Iris pigment epithelial cell (primary cell): ENCODE data around the gene PFDN2.
"Not testable (repeated sequence)": the region's sequence is repeated elsewhere in the genome, so short reads cannot be mapped to it uniquely, and the experiment has no call there.

ENCODE experiments used
- DNase-seq: peaks from one replicate; pipeline ENCODE4 v3.0.0-alpha.2; 2011; ENCODE audit warnings: low read depth

Gene PFDN2

DNA sequence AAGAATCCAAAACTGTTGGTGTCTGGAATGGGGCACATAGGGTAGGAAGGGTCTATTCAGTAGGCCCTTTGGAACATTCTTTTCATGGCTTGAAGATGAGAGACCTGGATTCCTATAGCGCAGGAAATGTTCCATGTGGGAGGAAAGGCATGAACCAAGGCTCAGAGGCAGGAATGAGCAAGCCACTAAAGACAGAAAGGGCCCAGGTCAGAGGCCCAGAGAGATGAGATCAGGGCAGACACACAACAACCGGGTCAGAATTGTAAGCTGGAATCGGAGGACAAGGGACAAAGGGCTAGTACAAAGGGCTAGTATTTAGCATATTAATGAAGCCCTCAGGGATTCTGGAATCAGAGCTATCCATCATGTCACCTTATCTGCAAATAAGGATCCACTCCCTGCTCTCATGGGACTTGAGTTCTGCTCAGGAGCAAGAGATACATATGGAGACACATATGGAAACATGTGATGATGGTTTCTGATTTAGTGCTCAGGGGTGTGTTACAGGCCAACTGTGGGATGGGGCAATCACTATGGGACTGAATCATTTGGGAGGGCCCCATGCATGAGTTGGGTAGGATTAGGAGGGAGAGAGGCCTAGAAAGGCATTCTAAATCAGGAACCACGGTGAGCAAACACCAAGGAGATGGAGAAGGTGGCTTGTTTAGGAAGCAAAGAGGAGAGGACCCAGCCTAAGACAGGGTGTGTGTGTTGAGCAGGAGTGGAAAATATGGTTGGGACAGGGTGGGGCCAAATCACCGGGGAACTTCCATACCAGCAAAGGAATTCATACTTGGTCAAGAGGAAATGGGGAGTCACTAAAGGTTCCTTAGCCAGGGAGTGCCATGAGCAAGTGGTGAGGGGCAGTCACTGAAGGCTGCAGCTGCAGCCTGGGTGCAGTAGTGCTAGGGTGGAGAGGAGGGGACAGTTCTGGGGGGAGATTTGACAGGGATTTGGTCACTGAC, 37.1 kb downstream of the PFDN2 start:
- no peak for DNase-seq

DNA sequence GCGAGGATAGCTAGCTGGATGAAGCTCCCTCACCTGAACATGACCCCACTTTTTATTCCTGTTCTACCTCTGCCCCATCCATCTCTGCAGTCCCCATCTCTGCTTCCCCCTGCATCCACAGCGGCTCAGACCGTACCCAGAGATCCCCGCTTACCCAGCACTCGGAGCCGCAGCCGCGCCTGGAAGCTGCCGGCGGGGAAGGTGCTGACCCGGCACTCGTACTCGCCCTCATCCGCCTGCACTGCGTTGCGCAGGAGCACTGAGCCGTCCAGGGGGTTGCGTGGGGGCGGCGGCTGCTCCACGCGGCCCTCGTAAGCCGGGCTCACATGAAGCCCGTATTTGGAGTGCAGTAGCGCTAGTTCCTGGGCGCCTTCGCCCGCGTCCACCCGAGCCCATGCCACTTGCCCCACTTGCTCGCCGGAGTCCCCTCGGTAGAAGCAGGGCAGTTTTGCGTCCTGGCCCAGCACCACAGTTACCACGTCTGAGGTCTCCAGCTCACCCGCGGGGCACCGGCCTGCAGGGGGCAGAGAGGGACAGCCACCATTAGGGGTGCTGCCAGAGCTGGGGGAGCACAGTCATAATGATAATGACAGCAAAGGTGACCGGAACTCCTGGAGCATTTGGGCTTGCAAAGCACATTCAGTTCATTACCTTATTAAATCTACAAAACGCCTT, 38.3 kb downstream of the PFDN2 start:
- no peak for DNase-seq

DNA sequence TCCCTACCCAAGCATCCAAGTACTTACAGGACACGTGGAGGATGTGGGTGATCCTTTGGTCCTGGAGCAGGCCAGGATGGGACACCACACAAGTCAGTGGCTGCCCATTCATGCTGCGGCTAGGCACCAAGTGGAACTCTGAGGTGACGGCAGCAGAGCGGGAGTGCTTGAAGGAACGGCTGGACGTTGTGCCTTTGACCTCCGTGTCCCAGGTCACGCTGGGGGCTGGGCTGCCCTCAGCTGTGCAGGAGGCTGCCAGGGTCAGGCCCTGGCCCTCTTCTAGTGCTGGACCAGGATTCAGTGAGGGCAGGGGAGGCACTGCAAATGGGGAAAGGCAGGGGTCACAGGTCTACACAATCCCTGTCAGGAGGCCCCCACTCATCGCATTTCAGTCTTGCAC, 40.4 kb downstream of the PFDN2 start:
- DNase-seq, result no peak

DNA sequence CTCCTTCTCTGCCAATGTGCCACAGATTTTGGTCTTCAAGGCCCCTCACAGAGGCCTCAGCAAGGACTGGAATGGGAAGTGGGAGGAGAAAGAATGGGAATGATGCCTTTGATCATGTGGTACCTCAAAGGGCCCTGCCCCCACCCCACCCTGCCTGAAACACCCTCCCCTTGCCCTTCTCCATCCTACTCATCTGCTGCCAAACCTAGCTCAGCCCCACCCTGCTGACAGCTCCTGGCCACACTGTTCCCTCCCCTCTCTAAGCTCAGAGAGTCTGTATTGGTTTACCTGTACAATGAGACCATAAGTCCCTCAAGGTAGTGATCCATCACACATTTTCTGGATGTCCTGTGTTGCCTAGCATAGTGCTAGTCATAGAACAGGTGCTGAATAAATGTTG, 41.4 kb downstream of the PFDN2 start:
- DNase-seq, result no peak

DNA sequence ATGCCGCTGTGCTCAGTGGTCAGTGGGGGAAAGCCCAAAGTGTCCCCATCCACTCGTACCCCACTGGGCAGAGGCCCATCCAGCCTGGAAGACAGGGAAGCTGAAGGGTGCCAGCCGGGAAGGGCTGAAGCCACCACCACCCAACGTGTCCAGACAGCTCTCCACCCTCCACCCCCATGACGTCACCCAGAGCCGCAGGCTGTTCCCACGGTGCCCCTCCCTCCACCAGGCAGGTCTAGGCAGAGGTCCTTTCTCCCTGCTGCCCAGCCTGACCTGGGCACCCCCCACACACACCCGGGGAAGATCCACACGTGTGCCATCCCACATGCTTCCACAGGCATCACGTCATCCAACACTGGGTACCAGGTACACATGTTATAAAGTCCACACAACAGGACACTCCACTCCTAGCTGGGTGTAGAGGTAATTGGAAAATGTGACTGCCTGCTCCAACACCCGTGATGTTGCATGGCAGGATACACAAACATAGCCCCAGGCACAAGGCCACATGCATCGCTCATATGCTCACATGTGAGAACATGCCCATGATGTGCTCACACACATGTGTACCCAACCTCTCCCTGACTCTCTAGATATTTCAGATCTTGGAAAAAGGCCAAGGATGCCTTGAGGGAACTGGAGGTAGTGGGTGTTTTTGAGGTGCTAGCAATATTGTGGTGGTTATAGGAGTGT, 43.0 kb downstream of the PFDN2 start:
- DNase-seq, result no peak

DNA sequence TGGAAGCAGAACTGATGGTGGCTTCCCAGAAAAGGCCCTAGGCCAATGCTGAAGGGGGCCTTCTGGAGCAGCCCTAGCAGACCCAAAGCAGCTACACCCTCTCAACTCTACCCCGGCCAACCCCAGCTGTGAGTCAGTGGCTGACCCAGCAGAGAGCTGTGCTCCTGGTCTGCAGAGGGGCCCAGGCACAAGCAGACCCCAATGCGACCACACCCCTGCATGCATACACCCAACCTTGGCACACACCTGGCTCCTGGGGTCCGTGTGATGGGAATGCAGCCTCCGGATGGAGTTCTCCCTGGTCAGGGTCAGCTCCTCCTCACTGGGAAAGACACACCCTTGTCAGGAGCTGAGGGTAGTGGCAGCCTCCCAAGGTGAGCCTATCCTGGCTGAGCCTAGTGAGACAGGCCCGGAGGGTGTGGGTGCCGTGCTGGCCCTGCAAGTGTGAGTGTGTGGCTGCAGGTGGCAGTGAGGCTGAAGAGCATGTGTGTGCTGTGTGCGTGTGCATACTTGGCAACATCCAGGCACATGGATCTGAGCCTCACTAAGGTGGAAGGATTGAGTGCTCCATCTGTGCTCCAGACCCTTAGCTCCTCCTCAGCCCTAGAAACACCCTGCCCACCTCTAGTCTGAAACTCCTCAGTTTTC, 44.2 kb downstream of the PFDN2 start:
- DNase-seq, result no peak

DNA sequence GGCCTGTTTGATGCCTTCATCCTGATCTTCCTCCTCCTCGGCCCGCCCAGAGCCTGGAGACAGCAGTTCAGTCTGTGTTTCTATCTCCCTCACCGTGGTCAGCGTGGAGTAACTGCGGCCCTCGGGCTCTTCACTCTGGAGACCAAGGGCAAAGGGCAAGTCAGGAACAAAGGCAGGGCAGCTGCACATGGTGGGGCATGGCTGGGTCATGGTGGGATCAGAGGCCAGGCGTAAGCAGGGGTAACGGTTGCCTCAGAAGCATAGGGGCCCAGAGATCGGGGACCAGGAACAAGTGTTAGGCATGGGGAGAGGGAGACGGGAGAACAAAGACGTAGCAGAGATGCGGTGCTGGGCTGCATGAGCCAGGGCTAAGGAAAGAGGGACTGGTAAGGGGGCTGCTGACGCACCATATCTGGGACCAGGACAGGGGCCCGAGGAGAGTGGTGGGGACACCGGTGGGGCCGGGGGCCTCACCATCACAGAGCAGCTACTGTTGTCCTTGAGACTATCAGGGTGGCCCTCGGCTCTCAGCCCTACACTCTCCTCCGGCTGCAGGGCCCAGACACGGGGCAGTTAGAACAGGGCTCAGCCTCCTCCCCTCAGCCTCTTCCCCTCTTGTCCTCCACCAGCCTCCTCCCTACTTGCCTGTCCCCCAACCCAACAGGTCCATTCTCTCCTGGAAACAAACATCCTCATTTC, 44.9 kb downstream of the PFDN2 start:
- DNase-seq, result no peak

DNA sequence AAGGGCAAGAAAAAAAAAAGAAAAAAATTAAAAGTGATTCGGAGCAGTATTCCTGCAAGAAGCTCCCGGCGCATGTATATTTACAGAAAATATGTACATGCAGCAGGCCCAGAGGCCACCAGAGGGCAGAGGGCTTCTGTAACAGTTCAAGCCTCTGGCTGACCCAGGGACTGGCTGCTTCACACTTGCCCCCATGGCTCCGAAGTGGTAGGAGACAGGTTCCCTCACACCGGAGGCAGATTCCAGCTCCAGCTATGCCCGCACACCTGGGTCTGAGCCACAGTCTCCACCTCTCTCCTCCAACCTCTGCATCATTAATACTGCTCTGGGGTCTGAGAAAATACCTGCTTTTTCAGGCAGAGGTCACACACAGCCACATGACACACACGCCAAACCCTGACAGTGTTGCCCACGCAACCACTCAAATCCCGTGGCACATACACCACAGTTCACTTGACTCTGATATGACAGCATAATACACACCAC, 45.9 kb downstream of the PFDN2 start:
- peak; percentile 39 for DNase-seq

DNA sequence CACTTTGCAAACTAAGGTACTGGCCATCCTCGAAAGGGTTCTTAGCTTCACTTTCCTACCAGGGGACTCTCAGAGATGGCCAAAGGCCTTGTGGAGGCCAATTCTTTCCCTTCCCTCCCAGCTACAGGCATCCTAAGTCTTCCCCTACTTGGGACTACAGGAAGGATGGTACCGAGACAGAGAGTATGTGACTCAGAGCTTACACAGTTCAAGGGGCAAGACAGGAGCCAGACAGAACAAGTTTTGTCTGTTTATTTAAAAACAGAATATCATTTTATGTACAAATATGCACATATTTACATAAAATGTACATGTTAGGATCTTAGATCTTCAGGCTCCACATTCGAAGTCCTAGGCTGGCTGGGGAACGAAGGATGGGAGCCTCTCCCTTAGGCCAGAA, 47.1 kb downstream of the PFDN2 start:
- no peak for DNase-seq

DNA sequence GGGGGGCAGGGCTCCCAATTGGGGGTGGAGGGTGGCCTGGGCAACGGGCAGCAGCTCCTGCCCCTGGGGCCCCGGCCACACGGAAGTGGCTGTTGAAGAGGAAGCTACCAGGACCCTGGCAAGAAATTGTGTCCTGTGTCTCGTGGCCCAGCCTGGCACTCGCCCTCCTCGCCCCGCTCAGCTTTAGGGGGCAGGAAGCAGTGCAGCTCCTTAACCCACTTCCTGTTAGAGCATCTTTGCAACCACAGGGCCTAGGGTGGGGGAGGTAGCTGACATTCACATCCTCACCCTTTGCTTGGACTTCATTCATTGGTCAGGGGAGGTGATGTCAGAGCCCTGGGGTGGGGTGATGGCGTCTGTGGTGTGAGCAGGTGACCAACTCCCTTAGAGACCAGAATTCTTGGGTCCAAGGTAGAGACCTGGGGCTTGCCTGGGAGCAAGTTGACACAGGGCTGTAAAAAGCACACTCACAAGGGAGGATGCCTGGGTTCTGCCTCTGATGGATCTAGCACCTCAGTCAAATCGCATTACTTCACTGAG, 48.0 kb downstream of the PFDN2 start, which contains the start of gene ARHGAP30:
ARHGAP30 (minus strand) TSS at position 161 of the 540 bp plus-strand sequence. CDS start 267 bp downstream, outside the sequence.
- no peak for DNase-seq

DNA sequence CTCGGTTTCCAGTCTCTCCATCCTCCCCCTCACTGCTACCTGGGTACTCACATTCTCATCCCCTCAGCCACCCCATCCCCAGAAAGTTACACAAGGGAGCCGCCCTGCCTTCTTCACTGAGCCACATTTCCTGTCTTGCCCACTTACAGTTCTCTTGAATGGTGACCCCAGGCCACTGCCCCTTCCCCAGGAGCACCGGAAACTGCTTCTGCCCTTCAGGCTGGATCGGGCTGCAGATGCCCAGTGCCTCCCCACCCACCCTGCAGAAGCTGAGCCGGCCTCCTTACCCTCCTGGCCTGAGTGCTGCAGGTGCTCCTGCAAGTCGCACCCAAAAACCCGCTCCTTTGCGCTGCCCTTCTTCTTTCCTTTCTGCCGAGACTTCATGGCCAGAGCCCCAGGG, 48.6 kb downstream of the PFDN2 start:
- no peak for DNase-seq

DNA sequence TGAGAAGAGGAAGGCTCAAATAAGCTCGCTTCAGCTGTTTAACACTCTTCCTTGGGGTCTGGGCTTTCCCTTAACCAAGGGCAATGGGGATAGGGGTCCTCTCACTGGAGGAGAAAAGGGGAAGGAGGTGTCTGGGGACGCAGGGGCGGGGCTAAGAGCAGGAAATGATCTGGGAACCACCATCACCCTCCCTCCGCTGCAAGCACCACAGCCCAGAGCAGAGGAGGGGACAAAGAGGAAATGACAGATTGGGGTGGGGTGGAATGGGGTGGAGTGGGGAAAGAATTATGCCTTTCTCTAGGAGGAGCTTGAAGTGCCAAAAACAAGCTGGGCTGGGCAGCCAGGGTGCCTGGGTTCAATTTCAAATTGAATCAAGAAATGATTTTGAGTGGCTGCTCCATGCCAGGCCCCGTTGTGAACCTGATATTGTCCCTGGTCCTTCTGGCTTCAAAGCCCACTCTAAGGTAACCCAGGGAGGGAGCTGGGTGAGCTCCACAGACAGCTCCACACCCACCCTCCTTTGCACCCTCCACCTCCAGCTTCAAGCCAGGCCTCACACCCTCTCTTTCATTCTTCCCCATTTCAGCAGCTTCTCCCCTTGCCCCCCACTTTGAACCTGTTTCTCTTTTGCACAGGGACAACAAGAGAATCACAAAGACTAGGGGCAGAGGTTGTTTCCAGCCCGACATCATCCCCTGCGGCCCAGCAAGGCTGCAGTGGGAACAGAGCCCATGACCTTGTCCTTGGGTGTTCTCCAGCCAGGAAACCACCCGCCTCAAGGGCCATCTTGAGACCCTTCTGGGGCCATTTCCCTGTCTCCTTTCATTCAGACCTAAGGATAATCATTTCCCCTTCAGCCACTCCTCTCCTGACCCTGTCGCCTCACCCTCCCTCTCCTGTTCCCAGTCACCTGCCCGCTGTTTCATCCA, 49.3 kb downstream of the PFDN2 start:
- DNase-seq, result no peak

DNA sequence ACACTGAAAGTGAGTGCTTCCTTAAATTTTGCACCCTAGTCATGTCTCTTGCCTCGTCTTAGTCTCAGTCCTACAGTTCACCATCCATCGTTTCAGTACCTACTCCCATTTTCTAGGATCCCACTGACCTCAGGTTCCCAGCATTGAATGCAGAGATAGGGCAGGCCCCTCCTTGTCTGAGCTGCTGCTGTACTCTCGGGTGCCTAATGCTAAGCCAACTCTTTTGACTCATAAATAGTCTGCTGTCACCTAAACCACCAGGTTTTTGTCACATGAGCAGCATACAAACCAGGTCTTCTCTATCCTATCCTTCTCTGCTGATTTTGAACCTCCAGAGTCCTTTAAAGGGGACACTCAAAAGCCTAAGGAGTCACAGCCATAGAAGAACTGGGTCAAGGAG, 51.1 kb downstream of the PFDN2 start:
- no peak for DNase-seq

DNA sequence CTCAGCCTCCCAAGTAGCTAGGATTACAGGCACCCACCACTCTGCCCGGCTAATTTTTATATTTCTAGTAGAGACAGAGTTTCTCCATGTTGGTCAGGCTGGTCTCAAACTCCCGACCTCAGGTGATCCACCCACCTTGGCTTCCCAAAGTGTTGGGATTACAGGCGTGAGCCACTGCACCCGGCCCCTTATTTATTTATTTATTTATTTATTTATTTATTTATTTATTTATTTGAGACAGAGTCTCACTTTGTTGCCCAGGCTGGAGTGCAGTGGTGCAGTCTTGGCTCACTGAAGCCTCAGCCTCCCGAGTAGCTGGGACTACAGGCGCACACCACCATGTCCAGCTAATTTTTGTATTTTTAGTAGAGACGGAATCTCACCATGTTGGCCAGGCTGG, 52.2 kb downstream of the PFDN2 start:
- not testable (repeated sequence) for DNase-seq

DNA sequence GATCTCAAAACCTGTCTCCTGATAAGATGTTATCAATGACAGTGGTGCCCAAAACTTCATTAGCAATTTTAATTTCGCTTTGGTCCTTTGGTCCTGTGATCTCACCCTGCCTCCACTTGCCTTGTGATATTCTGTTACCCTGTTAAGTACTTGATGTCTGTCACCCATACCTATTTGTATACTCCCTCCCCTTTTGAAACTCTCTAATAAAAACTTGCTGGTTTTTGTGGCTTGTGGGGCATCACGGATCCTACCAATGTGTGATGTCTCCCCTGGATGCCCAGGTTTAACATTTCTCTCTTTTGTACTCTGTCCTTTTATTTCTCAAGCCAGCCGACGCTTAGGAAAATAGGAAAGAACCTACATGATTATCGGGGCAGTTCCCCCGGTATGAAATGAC, 53.9 kb downstream of the PFDN2 start:
- not testable (repeated sequence) for DNase-seq

DNA sequence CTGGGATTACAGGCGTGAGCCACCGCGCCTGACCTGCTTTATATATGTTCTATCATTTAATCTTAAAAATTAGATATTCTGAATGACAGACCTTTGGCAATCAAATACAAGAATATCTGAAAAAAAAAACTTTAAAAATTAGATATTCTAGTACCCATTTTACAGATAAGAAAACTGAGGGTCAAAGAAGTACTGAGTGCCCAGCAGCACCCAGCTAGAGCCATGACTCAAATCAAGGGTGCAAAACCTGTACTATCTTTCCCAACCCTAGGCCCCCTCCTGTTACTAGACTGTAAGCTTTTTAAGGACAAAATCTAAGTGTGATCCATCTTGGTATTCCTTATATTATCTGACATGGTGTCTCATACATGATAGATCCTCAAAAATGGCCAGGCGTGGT, 56.4 kb downstream of the PFDN2 start:
- DNase-seq, result no peak

DNA sequence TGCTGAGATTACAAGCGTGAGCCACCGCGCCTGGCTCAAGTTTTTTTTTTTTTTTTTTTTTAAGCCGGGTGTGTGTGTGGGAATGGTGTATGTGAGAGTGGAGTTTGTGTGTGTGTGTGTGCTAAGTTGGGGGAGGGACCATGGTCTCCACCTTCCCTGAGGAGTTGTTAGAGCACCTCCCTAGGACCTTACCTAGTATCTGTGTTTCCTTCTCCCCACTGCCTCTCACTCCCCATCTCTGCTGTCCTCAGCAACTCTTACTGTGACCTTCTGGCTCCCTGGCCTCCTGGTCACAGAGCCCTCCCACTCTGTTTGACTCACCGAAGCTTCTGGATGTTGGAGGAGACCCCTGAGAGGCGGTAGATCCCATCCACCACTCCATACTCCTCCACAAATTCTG, 58.5 kb downstream of the PFDN2 start:
- DNase-seq, result no peak

DNA sequence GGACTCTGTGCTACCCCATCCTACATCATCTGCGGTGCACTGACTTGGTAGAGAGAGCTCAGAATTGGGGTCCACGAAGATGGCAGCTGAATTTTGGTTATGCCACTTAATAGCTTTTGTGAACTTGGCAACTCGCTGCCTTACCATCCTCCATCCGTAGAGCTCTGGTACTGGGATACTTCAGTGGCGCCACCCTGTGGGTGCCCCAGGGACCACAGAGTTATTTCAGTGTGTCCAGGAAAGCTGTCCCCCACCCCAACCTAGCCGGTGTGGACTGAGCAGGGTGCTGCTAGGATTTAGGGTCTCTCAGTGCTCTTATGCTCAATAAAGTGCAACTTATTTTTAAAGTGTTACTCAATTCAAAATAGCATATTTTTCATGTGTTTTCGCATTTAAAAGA, 63.0 kb downstream of the PFDN2 start:
- no peak for DNase-seq

DNA sequence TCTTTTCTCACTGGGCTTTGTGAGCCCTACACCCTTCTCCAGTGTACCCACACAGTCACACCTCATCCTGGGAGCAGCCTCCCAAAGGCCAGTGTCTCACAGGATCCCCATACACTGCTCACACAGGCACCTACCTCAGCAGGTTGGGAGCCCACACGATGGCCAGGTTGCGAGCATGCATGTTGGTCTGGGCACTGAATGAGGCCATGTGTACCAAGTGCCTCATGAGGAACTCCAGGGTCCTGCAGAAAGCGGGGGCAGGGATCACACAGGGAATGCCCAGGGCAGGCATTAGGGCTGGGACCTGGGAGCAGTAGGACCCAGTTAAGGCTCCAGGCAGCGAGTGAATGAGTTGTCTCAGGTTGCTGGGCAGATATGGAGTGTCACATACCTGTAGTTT, 63.6 kb downstream of the PFDN2 start:
- DNase-seq, result no peak

DNA sequence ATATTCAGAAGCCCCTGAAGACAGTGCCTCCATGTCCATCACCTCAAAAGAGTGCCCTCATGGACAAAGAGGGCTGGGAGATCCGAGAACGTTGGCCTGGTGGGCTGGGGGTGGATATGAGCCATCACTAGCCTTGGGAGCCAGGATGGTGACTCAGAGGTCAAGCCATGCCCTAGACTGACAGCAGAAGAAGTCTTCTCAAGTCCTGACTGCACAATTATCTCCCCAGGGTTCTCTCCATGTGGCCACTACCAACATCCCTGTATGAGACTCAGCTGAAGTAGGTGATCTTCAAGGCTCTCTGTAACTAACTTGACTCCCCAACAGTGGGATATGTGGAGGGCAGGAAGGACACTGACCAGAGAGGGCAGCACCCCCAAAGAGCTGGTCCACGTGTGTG, 64.9 kb downstream of the PFDN2 start:
- DNase-seq, result no peak
